Hematopoietic multipotent progenitor cell treated with erythropoietin and hydrocortisone succinate and interleukin-3 and kit ligand, for 15 days (in vitro differentiated cells): ENCODE data around the gene CERS1.

Source experiments
- DNase-seq: peaks from one replicate; pipeline ENCODE4 v3.0.0-alpha.2; 2015; ENCODE audit warnings: low spot score

The CERS1 gene

DNA sequence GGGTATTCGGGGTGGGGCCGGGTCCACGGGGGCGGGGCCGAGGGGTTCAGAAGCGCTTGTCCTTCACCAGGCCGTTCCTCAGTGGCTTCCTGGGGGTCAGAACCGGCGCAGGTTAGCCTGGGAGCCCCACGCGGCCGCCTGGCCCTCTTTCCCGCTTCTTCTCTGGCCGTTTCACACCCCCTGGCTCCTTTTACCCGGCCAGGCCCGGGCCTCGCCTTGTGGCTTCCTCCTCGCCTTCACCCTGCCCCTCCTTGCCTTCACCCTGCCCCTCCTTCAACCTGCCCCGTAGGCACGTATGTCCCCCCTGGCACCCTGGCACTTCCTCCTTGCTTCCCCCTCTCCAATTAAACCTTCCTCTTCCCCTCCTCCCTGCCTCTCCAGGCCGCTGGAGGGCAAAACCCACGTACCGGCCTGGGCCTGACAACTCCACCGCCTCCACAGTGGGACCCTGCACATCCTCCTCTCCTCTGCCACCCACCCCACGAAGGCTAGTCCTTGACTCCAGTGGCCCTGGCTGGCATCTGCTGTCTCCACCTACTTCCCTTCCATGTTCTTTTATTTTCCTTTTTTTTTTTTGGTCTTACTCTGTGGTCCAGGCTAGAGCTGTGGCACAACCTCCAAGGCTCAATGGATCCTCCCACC lies 25.3 kb downstream of the CERS1 start:
- no peak for DNase-seq

DNA sequence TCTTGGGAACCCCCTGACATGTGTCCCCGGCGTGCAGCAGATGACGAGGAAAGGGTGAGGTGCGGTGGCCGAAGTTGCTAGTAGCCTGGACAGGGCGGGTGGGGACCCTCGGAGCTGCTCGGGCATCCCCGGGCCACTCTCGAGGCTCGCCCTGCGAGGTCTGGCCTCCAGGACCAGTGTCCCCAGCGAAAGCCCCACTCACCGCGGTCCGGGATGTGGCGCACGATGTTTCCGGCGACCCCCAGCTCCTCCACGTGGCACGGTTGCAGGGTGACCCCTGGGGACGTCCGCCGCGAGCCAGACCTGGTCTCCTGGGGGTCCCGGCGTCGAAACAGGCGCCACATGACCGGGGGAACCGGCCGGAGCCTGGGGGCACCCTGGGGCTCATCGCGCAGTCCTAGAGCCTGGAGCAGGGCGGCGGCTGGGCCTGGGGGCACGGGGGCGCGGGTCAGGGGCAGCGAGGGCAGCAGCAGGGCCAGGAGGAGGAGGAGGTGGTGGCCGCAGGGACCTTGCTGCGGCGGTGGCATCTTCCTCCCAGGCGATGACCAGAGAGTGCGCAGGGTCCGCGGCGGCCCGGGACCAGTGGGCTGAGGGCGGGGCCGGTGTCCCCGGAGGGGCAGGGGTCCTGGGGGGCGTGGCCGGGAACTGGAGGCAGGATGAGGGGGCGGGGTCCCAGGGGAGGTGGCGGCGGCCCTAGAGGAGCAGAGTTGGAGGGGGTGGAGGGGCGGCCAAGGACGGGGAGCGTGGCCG lies 26.0 kb downstream of the CERS1 start:
- no peak for DNase-seq

DNA sequence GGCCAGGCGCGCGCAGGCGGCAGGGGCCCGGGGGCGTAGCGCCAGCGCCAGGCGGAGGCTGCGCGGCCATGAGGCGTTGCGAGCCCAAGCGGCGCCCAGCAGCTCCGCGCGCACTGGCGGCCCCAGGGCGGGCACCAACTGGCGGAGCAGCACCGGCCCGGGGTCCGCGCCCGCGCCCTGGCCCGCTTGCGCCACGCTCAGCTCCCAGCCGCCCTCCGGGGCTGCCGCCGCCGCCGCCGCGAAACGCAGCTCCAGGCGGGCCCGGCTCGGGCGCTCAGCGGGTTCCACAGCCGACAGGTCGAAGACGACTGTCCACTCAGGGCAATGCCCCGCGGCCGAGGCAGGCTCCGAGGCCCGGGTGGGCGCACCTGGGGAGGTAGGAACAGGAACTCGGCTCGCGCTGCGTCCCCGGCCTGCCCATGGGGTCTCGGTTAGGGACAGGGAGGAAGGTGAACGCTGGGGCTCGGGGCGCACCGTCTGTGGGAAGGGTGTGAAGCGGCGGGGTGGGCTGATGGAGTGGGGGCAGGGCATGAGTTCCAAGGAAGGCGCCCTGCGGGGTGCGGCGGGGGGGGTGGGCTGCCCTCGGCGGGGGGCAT lies 26.8 kb downstream of the CERS1 start:
- DNase-seq = no peak

DNA sequence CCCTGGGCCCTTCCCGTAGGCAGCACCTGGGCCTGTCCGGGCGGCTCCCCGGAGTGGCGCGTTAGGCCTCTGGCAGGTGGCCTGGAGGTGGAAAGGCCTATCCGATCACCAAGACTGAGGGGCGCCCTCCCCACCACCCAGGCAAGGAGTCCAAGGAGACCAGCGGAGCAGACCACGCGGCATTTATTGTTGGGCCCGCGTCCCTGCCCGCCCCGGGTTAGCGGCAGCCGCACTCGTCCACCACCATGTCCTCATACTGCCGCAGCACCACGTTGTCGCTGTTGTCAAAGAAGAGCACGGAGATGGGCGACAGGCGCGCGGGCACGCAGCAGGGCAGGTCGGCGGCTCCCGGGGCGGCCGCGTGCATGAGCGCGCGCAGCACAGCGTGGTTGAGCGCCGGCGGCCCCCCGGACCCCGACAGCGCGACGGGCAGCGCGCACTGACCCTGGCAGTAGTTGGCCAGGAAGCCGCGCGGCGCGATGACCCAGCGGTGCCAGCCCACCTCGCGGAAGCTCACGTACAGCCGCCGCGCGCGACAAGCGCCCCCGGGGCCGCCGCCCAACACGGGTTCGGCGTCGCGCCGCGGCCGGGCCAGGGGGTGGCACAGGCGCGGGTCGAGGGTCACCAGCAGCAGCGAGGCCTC lies 27.5 kb downstream of the CERS1 start:
- DNase-seq = no peak

DNA sequence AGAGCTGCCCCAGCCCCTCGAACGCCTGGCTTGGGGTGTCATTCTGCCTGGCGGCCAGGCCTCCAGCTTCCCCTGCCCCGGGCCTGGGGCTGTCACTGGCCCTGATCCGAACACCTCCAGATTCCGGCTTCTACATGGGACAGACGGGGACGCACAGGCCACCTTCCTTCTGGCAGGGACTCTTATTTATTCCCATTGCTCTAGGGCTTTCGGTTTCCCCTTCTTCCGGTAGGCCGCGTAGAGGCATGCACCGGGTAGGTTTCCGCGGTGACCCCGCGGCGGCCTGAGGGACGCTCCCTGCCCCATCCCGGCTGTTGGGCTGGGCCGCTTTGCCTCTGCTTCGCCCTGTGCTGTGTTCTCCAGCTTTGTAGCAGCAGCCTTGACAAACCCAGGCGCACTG lies 28.2 kb downstream of the CERS1 start:
- no peak for DNase-seq

DNA sequence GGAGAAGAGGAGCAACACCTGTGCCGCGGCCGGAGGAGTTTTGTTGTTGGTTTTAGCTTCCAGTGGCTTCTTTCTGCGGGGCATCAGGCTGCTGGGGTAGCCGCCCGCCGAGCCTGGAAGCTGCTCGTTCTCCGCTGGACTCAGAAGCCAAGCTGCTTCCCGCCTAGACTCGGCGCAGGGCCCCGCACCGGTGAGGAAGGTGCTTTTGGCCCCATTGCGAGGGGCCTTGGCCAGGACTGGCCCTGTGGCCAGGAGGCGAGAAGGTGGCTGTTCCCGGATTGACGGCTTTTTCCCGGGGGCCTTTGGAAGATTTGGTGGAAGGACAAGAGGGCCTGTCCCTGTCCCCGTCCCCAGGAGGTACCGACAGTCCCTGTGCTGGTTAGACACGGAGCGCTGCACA lies 28.8 kb downstream of the CERS1 start:
- no peak for DNase-seq

DNA sequence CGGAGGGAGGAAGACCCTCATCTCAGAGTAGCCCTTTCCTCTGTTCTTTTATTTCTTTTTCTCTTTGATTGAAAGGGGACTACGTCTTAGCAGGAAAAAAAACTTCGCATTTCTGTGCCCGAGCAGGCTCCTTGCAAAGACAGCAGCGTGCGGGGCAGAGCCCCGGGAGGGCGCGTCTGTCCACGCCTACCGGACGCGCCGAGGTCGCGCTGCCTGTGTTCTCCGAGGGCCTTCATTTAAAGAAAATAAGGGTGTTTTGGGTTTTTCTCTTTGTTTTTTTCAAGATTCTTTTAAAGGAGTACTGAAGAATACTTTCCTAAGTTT lies 29.2 kb downstream of the CERS1 start:
- DNase-seq = no peak

DNA sequence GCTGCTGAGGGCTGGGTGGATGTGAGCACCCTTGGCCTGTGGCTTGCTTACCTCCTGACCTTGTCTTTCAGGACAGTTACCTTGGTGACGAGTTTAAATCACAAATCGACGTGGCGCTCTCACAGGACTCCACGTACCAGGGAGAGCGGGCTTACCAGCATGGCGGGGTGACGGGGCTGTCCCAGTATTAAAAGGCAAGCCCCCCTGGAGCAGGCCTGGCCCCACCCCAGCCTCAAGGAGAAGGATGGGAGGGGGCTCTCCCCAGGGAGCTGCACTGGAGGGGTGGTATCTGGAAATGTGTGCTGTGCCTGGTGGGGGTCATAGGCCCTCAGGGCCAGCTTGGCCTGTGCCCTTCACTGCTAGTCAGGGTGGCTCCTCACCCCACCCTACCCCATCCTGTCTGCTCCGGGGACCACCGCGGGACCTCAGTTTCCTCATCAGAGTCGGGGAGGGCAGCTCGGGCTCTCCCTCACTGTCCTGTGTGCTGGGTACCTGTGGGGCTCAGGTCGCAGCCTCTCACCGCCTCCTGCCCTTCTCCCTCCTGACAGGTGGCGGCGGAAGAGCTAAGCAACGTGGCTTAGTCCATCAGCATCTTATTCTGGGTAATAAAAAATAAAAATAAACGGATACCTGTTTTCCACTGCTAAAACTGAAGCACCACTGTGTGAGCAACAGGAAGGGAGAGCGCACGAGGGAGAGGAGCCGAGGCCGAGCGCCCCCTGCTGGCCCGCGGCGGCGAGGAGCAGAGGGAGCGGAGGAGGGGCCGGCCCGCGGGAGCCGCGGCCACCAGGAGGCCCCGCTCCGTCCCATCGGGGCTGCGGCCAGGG lies 29.8 kb downstream of the CERS1 start:
- DNase-seq = peak; percentile 73

DNA sequence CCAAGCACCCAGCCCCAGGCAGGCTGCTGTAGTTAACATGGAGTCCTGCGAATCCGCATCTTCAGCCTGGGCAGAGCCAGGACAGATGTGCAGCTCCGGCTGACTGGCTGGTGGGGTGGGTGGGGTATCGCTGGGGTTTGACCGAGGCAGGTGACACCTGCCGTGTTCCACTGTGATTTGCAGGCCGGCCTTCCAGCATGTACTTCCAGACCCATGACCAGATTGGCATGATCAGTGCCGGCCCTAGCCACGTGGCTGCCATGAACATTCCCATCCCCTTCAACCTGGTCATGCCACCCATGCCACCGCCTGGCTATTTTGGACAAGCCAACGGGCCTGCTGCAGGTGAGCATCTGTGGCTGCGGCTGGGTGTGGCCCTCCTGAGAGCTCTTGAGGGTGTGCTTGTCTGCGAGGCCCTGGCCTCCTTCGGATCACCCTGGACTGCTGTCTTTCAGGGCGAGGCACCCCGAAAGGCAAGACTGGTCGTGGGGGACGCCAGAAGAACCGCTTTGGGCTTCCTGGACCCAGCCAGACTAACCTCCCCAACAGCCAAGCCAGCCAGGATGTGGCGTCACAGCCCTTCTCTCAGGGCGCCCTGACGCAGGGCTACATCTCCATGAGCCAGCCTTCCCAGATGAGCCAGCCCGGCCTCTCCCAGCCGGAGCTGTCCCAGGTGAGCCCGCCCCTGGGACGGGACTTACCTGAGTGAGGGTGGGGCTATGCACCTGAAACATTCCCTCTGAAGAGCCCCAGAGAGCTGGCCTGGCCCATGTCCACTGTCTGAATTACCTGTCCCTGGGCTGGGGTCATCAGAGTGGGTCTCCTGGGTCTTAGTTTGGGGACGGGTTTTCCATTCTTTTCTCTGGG lies 30.6 kb downstream of the CERS1 start:
- no peak for DNase-seq

DNA sequence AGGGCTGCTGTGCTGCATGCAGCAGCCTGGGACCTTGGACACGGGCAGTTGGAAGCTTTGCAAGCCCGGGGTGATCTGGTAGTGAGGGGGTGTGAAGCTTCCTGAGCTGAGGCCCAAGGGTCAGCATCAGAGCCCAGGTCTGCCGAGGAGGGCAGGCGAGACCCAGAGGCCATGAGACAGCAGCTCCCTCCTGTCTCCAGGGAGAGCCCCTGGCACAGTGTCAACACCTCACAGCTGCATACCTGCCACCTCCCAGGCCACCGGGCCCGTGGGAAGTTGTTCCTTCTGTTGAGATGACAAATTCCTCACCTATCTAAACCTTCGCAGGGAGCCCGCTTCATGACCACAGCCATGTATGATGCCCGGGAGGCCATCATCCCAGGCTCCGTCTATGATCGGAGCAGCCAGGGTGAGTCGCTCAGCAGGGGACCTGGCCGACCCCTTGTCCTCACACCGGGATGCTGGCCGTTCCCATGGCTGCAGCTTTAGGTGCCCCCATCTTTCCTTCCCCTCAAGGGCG lies 32.1 kb downstream of the CERS1 start:
- no peak for DNase-seq

DNA sequence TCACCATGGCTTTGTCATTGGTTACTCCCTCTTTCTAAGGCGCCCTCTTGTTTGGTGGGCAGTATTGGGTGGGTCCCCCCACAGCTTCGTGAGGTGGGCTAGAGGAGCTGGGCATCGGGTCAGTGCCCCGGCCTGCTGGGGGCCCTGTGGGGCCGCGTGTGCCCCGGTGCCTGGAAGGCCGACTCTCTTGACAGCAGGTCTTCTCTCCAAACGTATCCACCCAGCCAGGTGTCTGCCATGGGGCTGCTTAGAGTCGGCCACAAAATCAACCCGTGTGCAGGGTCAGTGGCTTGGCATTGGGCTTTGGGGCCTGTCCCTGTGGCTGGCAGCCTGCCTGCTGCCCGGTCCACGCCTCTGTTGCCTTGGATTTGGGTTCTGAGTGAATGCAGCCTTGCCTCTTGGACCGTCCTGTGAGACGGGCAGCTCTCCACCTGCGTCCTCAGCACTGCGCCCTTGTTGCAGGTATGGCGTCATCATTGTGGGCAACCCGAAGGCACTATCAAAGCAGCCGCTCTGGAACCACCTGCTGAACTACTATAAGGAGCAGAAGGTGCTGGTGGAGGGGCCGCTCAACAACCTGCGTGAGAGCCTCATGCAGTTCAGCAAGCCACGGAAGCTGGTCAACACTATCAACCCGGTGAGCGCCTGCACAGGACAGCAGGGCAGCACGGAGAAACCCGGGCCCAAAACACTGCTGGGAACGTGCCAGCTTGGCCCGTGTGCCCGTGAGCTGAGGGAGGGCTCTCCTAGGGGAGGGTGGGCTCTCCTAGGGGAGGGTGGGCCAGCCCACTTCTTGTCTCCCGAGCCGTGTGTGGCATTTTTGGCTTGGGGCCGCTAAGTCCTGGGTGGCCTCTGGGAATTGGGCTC lies 32.7 kb downstream of the CERS1 start:
- no peak for DNase-seq

DNA sequence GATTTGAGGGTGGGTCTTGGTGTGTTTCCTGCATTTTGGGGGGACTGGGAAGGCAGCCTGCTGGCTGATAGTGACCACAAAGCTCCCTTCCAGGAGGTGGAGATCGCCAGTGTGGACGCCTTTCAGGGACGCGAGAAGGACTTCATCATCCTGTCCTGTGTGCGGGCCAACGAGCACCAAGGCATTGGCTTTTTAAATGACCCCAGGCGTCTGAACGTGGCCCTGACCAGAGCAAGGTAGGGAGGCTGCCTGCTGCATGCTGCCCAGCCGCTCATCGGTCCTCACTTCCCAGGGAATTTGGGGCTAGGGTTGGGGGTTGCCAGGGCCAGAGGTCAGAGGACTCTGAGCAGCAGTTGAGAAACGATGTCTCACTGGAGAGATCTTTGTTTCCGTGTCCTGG lies 34.0 kb downstream of the CERS1 start:
- no peak for DNase-seq

DNA sequence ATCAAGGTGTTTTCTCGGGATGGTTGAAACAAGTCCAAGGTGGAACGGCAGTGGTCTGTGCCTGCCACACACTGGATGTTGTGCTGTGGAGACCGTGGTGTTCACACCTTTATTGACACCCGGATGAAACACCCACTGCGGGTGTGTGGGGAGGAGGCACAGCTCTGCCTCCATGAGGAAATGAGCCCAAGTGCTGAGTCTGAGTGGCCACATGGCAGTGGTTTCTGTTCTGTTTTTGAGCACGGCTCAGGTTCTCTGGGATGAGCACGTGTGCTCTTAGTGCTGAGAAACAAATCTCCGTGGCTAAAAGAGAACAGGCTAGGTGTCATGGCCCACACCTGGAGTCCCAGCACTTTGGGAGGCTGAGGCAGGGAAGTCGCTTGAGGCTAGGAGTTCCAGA lies 34.7 kb downstream of the CERS1 start:
- DNase-seq = no peak

DNA sequence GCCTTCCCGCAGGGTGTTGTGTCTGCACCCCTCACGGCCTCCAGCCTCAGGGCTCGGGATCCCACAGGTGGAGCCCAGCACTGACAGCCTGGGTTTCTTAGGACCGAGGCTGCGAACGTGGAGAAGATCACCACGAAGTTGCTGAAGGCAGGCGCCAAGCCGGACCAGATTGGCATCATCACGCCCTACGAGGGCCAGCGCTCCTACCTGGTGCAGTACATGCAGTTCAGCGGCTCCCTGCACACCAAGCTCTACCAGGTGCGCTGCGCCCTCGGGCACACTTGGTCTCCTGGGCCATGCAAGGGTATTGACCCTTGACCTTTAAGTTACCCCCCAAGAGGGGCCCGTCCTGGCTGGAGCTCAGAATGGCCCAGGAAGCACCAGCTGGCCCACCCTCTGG lies 35.2 kb downstream of the CERS1 start:
- no peak for DNase-seq

DNA sequence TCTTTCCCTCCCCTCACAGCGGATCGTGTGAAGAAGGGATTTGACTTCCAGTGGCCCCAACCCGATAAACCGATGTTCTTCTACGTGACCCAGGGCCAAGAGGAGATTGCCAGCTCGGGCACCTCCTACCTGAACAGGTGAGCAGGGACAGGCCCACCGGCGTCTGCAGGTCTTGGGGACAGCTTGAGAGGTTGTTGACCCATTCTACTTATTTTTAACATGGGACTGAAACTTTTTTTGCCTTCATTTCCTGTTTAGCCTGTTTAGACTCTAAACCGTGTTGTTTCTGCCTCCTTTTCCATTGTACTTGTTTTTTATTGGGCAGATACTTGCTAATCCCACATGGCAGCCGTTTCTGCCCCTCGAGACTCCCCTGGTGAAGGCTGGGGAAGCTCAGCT lies 35.7 kb downstream of the CERS1 start:
- no peak for DNase-seq

DNA sequence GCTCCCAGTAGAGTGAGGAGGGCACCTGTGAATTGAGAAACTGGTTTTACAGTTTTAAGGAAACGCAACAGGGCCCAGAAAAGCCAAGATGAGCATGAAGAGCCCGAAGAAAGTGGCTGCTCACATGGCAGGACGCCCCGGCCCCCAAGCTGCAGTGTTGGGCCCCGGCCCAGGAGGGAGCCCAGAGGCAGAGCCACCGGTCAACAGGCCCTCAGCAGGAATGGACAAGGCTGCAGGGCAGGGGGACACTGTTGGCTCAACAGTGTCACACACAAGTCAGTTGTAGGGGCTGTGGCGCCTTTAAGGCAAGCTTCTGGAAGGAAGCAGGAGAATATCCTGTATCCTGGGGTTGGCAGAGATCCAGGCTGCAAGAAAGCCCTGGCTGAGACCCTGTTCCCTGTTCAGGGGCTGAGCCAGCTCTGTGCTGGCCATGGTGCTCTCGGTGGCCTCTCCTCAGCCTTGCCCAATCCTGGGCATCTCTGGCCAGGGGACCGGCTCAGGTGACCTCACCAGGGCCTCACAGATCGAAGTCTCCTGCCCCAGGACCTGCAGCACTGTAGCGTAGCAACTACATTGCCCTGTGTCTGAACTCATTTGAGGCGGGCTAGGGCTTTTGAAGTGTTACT lies 36.2 kb downstream of the CERS1 start:
- DNase-seq = no peak

DNA sequence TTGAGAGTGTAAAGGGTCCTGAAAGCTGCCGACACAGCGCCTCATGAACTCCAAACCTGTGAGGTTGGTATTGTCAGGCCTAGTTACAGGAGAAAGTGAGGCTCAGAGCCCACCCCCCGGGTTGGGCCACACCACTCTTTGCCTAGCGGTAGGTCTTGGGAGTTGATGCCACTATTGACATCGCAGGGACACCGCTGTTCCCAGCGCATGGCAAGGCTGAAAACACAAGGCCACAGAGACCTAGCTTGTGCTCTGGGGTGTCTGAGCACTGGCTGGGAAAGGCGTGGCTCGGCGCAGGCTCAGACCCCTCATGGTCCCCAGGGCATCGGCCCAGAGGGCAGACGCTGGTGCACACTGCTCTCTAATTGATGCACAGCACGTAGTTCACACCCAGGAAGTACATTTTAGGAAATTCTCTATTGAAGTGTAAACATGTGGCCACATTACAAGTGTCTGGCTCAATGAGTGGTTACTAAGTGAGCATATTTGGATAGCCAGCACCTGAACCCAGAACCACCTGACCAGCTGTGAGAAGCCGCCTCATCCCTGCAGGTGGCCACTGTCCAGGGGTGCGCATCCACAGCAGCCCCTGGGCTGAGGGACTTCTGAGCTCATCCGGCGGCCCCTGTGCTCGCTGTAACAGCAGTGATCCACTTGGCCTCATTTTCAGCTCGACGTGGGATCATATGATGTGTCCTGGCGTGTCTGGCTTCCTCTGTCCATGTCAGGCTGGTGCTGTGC lies 36.9 kb downstream of the CERS1 start:
- no peak for DNase-seq

DNA sequence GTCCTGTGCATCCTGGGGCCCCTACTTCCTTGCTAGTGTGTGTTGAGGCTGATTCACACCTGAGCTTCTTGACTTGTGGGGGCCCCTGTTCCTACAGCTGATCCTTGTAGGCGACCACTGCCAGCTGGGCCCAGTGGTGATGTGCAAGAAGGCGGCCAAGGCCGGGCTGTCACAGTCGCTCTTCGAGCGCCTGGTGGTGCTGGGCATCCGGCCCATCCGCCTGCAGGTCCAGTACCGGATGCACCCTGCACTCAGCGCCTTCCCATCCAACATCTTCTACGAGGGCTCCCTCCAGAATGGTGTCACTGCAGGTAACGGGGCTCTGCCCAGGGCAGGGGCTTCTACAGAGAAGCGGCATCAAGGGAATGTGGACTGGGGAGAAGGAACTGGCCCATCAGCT lies 38.7 kb downstream of the CERS1 start:
- DNase-seq = no peak
